GM12891 (cell line): Measurements from ENCODE around the gene AP4M1.

Source experiments
- POLR2A ChIP-seq: IDR thresholded peaks from 2 replicates; pipeline ENCODE4 v1.6.1; 2011; ENCODE audit warnings: low read depth, low read length, control low read depth
- POLR2AphosphoS5 ChIP-seq: IDR thresholded peaks from 2 replicates; pipeline ENCODE4 v1.6.1; 2011; ENCODE audit warnings: low read depth, low read length, control low read depth
- POU2F2 ChIP-seq: IDR thresholded peaks from 2 replicates; pipeline ENCODE4 v1.6.1; 2011; ENCODE audit warnings: low read depth, mild to moderate bottlenecking, control low read depth, low read length, moderate library complexity
- SPI1 ChIP-seq: IDR thresholded peaks from 2 replicates; pipeline ENCODE4 v1.6.1; 2011; ENCODE audit warnings: low read depth, low read length, control low read depth
- TAF1 ChIP-seq: IDR thresholded peaks from 2 replicates; pipeline ENCODE4 v1.6.1; 2011; ENCODE audit warnings: low read depth, low read length, control low read depth

DNA sequence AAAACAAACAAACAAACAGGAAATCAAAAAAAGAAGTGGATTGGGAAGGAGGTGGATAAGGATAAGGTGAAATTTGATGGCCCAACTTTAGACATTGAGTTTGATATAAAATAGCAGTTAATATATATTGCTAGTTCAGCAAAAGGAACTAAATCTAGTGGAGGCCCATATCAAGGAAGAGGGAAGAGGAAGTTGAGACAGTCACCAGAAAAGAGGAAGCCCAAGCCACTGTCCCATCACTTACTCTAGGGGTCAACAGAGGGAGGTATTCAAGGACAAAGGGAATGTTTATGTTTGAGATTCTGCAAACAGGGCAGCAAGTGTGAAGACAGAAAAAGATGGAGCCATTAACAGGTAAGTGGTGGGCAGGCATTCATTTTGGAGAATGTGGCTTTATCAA is 51.0 kb downstream of the AP4M1 start:
- TF ChIP-seq SPI1 (peak; percentile 80), POLR2AphosphoS5 (no peak), POLR2A (no peak), TAF1 (no peak), POU2F2 (no peak)
